Measurements from ENCODE around the gene ORAI3.

The ORAI3 gene

GRCh38 chr16:30926937-30927788, 21.7 kb upstream of the ORAI3 start:
- no peak for DNase-seq (ENCODE audit: low read depth)
- TF ChIP-seq CTCF (IDR thresholded peaks at IDR 0.05; ENCODE audit: control insufficient read depth, insufficient read depth, low read depth, low read length, missing control alignments), result no peak
- H3K4me3 ChIP-seq (ENCODE audit: control insufficient read depth, low read depth, low read length), result no peak overlapping the region

GRCh38 chr16:30927789-30928378, 21.0 kb upstream of the ORAI3 start:
- no peak overlapping the region for H3K4me3 ChIP-seq (ENCODE audit: control insufficient read depth, low read depth, low read length)
- DNase-seq (ENCODE audit: low read depth), result no peak
- TF ChIP-seq CTCF (IDR thresholded peaks at IDR 0.05; ENCODE audit: control insufficient read depth, insufficient read depth, low read depth, low read length, missing control alignments), result no peak

- no peak for DNase-seq (ENCODE audit: low read depth)
- no peak for TF ChIP-seq CTCF (IDR thresholded peaks at IDR 0.05; ENCODE audit: control insufficient read depth, insufficient read depth, low read depth, low read length, missing control alignments)
- H3K4me3 ChIP-seq (ENCODE audit: control insufficient read depth, low read depth, low read length), result no peak overlapping the region
These were observed 20.5 kb upstream of the ORAI3 start for GRCh38 chr16:30928390-30928789.

GRCh38 chr16:30929167-30929566, 19.7 kb upstream of the ORAI3 start:
- no peak for TF ChIP-seq CTCF (IDR thresholded peaks at IDR 0.05; ENCODE audit: control insufficient read depth, insufficient read depth, low read depth, low read length, missing control alignments)
- no peak overlapping the region for H3K4me3 ChIP-seq (ENCODE audit: control insufficient read depth, low read depth, low read length)
- DNase-seq (ENCODE audit: low read depth), result no peak

- no peak for DNase-seq (ENCODE audit: low read depth)
- no peak overlapping the region for H3K4me3 ChIP-seq (ENCODE audit: control insufficient read depth, low read depth, low read length)
- TF ChIP-seq CTCF (IDR thresholded peaks at IDR 0.05; ENCODE audit: control insufficient read depth, insufficient read depth, low read depth, low read length, missing control alignments), result no peak
These were observed 18.7 kb upstream of the ORAI3 start for GRCh38 chr16:30930160-30930571.

GRCh38 chr16:30931068-30931650, 17.7 kb upstream of the ORAI3 start:
- H3K4me3 ChIP-seq (ENCODE audit: control insufficient read depth, low read depth, low read length), result no peak overlapping the region
- no peak for DNase-seq (ENCODE audit: low read depth)
- TF ChIP-seq CTCF (IDR thresholded peaks at IDR 0.05; ENCODE audit: control insufficient read depth, insufficient read depth, low read depth, low read length, missing control alignments), result no peak

Measured in AG09309 (cell line).